HCT116 (cell line): ENCODE data around the gene GLCE. TPM values are rescaled to one million over a fixed set of nuclear protein-coding genes. Genes with fewer than 3 reads are reported as not detected.

Experiments
- ATAC-seq: fragments of 200-7000 bp; cut with Tn5 transposase; 2 replicates; pipeline ENCODE4 v1.9.1; 2020; ENCODE audit warnings: mild to moderate bottlenecking, moderate library complexity
- BruUV-seq: library from RNA; stranded (reverse); fragments of 400-500 nt; replicated peaks from 2 replicates; lab custom pipeline; 2021; lab: Mats Ljungman, UMichigan
- CTCF ChIA-PET: fragments of 300-600 bp; sonication (Branson Sonifier 250); formaldehyde crosslinking; loops from one replicate; lab custom pipeline; 2021; ENCODE audit warnings: antibody characterized with exemption; lab: Charles Lee
- POLR2A ChIA-PET: fragments of 300-600, 350-600 bp; sonication (Branson Sonifier 250); formaldehyde crosslinking; loops from one replicate; lab custom pipeline; 2021; ENCODE audit warnings: antibody characterized with exemption; lab: Charles Lee
- RAD21 ChIA-PET, 2 experiments: fragments of 300-600 bp; sonication (Branson Sonifier 250); formaldehyde crosslinking; loops; one replicate each; lab custom pipeline; 2023; ENCODE audit warnings: low total read pairs in 2 of 2; ENCODE audit not compliant: uncharacterized antibody in 2 of 2, unreplicated experiment in 2 of 2, low non-redundant PET in 1 of 2; lab: Charles Lee
- DNase-seq: peaks from one replicate; pipeline ENCODE4 v3.0.0-alpha.2; 2010; ENCODE audit warnings: low read depth, low spot score
- H2AFZ ChIP-seq: fragments of 200-600 bp; shearing (Covaris generic), sonication (generic); 2 replicates; pipeline ENCODE4 v1.6.1; 2017; ENCODE audit warnings: low read depth, mixed run types, mixed read lengths, antibody characterized with exemption, low read length; ENCODE audit not compliant: poor library complexity, severe bottlenecking
- H3K27ac ChIP-seq: 2 replicates; pipeline ENCODE4 v1.5.1; 2012; ENCODE audit warnings: low read depth, low read length
- H3K27me3 ChIP-seq: fragments of 200-600 bp; sonication (generic); 2 replicates; pipeline ENCODE4 v1.6.1; 2016; ENCODE audit warnings: mixed run types, low read length, mixed read lengths; ENCODE audit not compliant: insufficient read depth
- H3K36me3 ChIP-seq, 2 experiments: fragments of 200-500 bp in 1 of 2; fragments of 200-600 bp in 1 of 2; sonication (Bioruptor generic) in 1 of 2; sonication (generic) in 1 of 2; 2 replicates each; pipeline versions ENCODE4 v1.5.1 to v1.6.1; 2014 to 2016; ENCODE audit warnings: low read length in 2 of 2, inconsistent platforms in 1 of 2, mixed read lengths in 1 of 2, mixed run types in 1 of 2; ENCODE audit not compliant: insufficient read depth in 2 of 2, control insufficient read depth in 1 of 2
- H3K4me1 ChIP-seq, 2 experiments: fragments of 200-600 bp in 1 of 2; sonication (generic) in 1 of 2; 2 replicates each; pipeline versions ENCODE4 v1.5.1 to v1.6.1; 2012 to 2017; ENCODE audit warnings: low read length in 2 of 2, inconsistent platforms in 1 of 2, mild to moderate bottlenecking in 1 of 2, mixed read lengths in 1 of 2, mixed run types in 1 of 2, moderate library complexity in 1 of 2; ENCODE audit not compliant: insufficient read depth in 2 of 2, control insufficient read depth in 1 of 2
- H3K4me2 ChIP-seq: fragments of 200-600 bp; sonication (generic); 2 replicates; pipeline ENCODE4 v1.6.1; 2017; ENCODE audit warnings: mixed run types, low read length, mixed read lengths
- H3K4me3 ChIP-seq, 2 experiments: fragments of 200-600 bp in 1 of 2; sonication (generic) in 1 of 2; replicated peaks in 1 of 2; 2 replicates each; pipeline ENCODE4 v1.5.1; 2011 to 2016; ENCODE audit warnings: low read length in 2 of 2, control low read depth in 1 of 2, low read depth in 1 of 2, mild to moderate bottlenecking in 1 of 2, mixed read lengths in 1 of 2, mixed run types in 1 of 2
- H3K79me2 ChIP-seq: fragments of 200-600 bp; sonication (generic); 2 replicates; pipeline ENCODE4 v1.6.1; 2017; ENCODE audit warnings: mild to moderate bottlenecking, mixed run types, low read length, moderate library complexity, mixed read lengths; ENCODE audit not compliant: insufficient read depth
- H3K9ac ChIP-seq: fragments of 200-600 bp; sonication (generic); 2 replicates; pipeline ENCODE4 v1.6.1; 2016; ENCODE audit warnings: low read length, mixed read lengths
- H3K9me2 ChIP-seq: fragments of 200-600 bp; sonication (generic), shearing (Covaris generic); 2 replicates; pipeline ENCODE4 v1.6.1; 2017; ENCODE audit warnings: mixed run types, mild to moderate bottlenecking, moderate library complexity; ENCODE audit not compliant: insufficient read depth
- H3K9me3 ChIP-seq, 2 experiments: fragments of 200-500 bp in 1 of 2; fragments of 200-600 bp in 1 of 2; sonication (Bioruptor generic) in 1 of 2; sonication (generic) in 1 of 2; 2 replicates each; pipeline ENCODE4 v1.6.1; 2014 to 2017; ENCODE audit warnings: low read length in 2 of 2, mixed read lengths in 2 of 2, inconsistent platforms in 1 of 2, low read depth in 1 of 2, mild to moderate bottlenecking in 1 of 2, mixed run types in 1 of 2, moderate library complexity in 1 of 2; ENCODE audit not compliant: control insufficient read depth in 1 of 2, insufficient read depth in 1 of 2
- H4K20me1 ChIP-seq: fragments of 200-600 bp; sonication (generic), shearing (Covaris generic); 2 replicates; pipeline ENCODE4 v1.6.1; 2017; ENCODE audit warnings: mixed run types, mild to moderate bottlenecking, moderate library complexity; ENCODE audit not compliant: insufficient read depth
- ELF1 ChIP-seq: IDR thresholded peaks from 2 replicates; pipeline ENCODE4 v1.6.1; 2012; ENCODE audit warnings: low read depth, borderline replicate concordance
- EZH2 ChIP-seq: fragments of 200-600 bp; sonication (generic); IDR thresholded peaks from 2 replicates; pipeline ENCODE4 v1.6.1; 2017; ENCODE audit warnings: antibody characterized with exemption, mixed run types
- EZH2phosphoT487 ChIP-seq: fragments of 200-600 bp; IDR thresholded peaks from 2 replicates; pipeline ENCODE4 v1.6.1; 2018; ENCODE audit warnings: antibody characterized with exemption, borderline replicate concordance
- JUND ChIP-seq: IDR thresholded peaks from 2 replicates; pipeline ENCODE4 v1.6.1; 2012
- SRF ChIP-seq: IDR thresholded peaks from 2 replicates; pipeline ENCODE4 v1.6.1; 2012; ENCODE audit warnings: low read depth
- YY1 ChIP-seq: IDR thresholded peaks from 2 replicates; pipeline ENCODE4 v1.6.1; 2011; ENCODE audit warnings: low read length, low read depth, moderate library complexity, mild to moderate bottlenecking; ENCODE audit not compliant: insufficient replicate concordance; ENCODE audit errors: extremely low read depth
- intact Hi-C: fragments of 100-400 bp; cut with micrococcal nuclease; formaldehyde crosslinking; loops from 2 replicates; pipeline ENCODE4 v1.10.0; 2022
- total RNA-seq: library from RNA; stranded (reverse); gene quantifications from one replicate; pipeline ENCODE4 v1.2.1, GENCODE V29; 2021; ENCODE audit not compliant: unreplicated experiment
- TF ChIP-seq, protein P1 (sequence below), 3 experiments: fragments of 200-600 bp in 1 of 3; sonication (generic) in 1 of 3; IDR thresholded peaks in 2 of 3; conservative IDR thresholded peaks in 1 of 3; 2 replicates each; pipeline ENCODE4 v1.5.1; 2012 to 2017; ENCODE audit warnings: low read depth in 2 of 3, low read length in 2 of 3, antibody characterized with exemption in 1 of 3, borderline replicate concordance in 1 of 3, control low read depth in 1 of 3, mild to moderate bottlenecking in 1 of 3, mixed read lengths in 1 of 3, mixed run types in 1 of 3, moderate library complexity in 1 of 3; ENCODE audit not compliant: insufficient read depth in 1 of 3
- TF ChIP-seq, protein P2 (sequence below): IDR thresholded peaks from 2 replicates; pipeline ENCODE4 v1.6.1; 2012
- TF ChIP-seq, protein P3 (sequence below): IDR thresholded peaks from 2 replicates; pipeline ENCODE4 v1.6.1; 2012; ENCODE audit warnings: low read depth
- TF ChIP-seq, protein P4 (sequence below): IDR thresholded peaks from 2 replicates; pipeline ENCODE4 v1.6.1; 2011; ENCODE audit warnings: mild to moderate bottlenecking, low read length, moderate library complexity; ENCODE audit not compliant: insufficient replicate concordance; ENCODE audit errors: extremely low read depth

GLCE gene
- total RNA-seq, 1 experiment from 2014 or later, result 22.2 TPM

DNA sequence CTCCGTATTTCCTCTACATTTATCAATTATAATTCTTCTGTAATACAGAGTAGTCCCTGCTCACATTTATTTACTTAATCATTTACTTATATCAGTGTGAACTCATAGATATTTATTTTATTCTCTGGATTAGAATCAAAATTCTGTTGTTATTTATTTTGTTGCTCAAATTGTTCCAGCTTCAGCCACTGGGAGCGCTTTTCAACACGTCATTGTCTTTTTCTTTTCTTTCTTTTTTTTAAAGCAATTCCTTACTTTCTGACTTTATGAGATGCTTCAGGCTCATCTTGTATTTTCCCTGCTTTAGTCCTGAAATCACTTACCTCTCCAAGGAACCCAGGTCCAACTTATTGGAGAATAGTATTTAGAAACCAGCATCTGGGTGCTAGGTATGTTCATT lies 53.4 kb downstream of the GLCE start:
- Histone ChIP-seq H3K27me3 (no peaks in the 10 kb centered on the region), H2AFZ (no peak overlapping the region), H3K4me3 (no peak overlapping the region), H3K27ac (no peak overlapping the region), H3K9me2 (no peaks in the 10 kb centered on the region), H4K20me1 (no peaks in the 10 kb centered on the region), H3K4me2 (no peak overlapping the region), H3K79me2 (no peaks in the 10 kb centered on the region), H3K4me1 (no peaks in the 10 kb centered on the region), H3K36me3 (no peaks in the 10 kb centered on the region), H3K9ac (no peak overlapping the region), H3K9me3 (peaks cover 0 to 3% of the 10 kb centered on the region in 2 experiments; a peak in 1 of 4 replicates)
- no peak for DNase-seq
- intact Hi-C loops, result no loop called here
- TF ChIP-seq EZH2, result no peak
- TF ChIP-seq, protein P1, sequence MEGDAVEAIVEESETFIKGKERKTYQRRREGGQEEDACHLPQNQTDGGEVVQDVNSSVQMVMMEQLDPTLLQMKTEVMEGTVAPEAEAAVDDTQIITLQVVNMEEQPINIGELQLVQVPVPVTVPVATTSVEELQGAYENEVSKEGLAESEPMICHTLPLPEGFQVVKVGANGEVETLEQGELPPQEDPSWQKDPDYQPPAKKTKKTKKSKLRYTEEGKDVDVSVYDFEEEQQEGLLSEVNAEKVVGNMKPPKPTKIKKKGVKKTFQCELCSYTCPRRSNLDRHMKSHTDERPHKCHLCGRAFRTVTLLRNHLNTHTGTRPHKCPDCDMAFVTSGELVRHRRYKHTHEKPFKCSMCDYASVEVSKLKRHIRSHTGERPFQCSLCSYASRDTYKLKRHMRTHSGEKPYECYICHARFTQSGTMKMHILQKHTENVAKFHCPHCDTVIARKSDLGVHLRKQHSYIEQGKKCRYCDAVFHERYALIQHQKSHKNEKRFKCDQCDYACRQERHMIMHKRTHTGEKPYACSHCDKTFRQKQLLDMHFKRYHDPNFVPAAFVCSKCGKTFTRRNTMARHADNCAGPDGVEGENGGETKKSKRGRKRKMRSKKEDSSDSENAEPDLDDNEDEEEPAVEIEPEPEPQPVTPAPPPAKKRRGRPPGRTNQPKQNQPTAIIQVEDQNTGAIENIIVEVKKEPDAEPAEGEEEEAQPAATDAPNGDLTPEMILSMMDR (IDR thresholded peaks at IDR 0.05 in 2 of 3, conservative IDR thresholded peaks at IDR 0.05 in 1 of 3; ENCODE audit: borderline replicate concordance in 1 of 3, insufficient read depth in 1 of 3, low read depth in 2 of 3, low read length in 2 of 3), result peak in 2 of 3 experiments; percentile 18 to 56; a peak in 3 of 6 replicates
- ATAC-seq, result no peak
- POLR2A ChIA-PET, result no interaction called here
- CTCF ChIA-PET, result interaction anchor here (1.2 to 1.4 kb wide), 2 partner anchors 9 to 15 kb away, joined by 4 read pairs; no protein-coding TSS in a partner anchor
- no TSS peak for BruUV-seq
- RAD21 ChIA-PET, result no interaction called here

DNA sequence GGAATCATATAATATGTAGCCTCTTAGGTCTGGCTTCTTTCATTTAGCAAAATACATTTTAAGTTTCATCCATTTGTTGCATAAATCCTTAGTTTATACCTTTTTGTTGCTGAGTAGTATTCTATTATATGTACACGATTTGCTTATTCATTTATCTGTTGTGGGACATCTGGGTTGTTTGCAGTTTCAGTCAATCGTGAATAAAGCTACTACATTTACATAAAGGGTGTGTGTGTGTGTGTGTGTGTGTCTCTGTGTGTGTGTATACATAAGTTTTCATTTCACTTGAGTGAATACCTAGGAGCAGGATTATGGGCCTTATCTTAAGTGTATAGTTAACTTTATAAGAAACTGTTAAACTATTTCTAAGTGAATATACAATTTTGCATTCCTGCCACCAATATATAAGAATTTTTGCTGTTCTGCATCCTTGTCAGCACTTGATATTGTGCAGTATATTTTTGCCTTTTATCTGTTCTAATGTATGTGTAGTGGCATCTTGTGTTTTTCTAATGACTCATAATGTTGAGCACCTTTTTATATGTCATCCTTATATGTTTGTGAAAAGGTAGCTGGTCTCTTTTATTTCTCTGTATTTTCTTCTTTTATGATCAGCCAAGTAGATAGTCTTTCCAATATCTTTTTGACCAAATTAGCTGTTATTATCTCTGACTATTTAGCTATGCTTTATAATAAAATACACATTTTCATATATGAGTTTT lies 55.0 kb downstream of the GLCE start:
- no peak for DNase-seq
- no peaks in the 10 kb centered on the region for H3K36me3 ChIP-seq
- H3K79me2 ChIP-seq, result no peaks in the 10 kb centered on the region
- peaks cover 3% of the 10 kb centered on the region in 2 experiments; a peak in 2 of 4 replicates for H3K9me3 ChIP-seq
- intact Hi-C loops, result no loop called here
- ATAC-seq, result no peak
- BruUV-seq, result no TSS peak
- POLR2A ChIA-PET, result no interaction called here
- H4K20me1 ChIP-seq, result no peaks in the 10 kb centered on the region
- H3K9ac ChIP-seq, result no peak overlapping the region
- H2AFZ ChIP-seq, result no peak overlapping the region
- H3K27me3 ChIP-seq, result no peaks in the 10 kb centered on the region
- H3K4me3 ChIP-seq, result no peak overlapping the region
- no peak overlapping the region for H3K27ac ChIP-seq
- no peaks in the 10 kb centered on the region for H3K9me2 ChIP-seq
- CTCF ChIA-PET, result interaction anchor here (1.0 to 1.3 kb wide), 2 partner anchors 10 to 11 kb away, joined by 3 read pairs; no protein-coding TSS in a partner anchor
- no peaks in the 10 kb centered on the region for H3K4me1 ChIP-seq
- RAD21 ChIA-PET, result no interaction called here
- H3K4me2 ChIP-seq, result no peak overlapping the region
- TF ChIP-seq YY1, result no peak
- TF ChIP-seq SRF, result no peak
- TF ChIP-seq JUND, result no peak
- TF ChIP-seq, protein P2, sequence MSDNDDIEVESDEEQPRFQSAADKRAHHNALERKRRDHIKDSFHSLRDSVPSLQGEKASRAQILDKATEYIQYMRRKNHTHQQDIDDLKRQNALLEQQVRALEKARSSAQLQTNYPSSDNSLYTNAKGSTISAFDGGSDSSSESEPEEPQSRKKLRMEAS, result no peak
- no peak for TF ChIP-seq ELF1
- no peak for TF ChIP-seq EZH2phosphoT487
- TF ChIP-seq, protein P3, sequence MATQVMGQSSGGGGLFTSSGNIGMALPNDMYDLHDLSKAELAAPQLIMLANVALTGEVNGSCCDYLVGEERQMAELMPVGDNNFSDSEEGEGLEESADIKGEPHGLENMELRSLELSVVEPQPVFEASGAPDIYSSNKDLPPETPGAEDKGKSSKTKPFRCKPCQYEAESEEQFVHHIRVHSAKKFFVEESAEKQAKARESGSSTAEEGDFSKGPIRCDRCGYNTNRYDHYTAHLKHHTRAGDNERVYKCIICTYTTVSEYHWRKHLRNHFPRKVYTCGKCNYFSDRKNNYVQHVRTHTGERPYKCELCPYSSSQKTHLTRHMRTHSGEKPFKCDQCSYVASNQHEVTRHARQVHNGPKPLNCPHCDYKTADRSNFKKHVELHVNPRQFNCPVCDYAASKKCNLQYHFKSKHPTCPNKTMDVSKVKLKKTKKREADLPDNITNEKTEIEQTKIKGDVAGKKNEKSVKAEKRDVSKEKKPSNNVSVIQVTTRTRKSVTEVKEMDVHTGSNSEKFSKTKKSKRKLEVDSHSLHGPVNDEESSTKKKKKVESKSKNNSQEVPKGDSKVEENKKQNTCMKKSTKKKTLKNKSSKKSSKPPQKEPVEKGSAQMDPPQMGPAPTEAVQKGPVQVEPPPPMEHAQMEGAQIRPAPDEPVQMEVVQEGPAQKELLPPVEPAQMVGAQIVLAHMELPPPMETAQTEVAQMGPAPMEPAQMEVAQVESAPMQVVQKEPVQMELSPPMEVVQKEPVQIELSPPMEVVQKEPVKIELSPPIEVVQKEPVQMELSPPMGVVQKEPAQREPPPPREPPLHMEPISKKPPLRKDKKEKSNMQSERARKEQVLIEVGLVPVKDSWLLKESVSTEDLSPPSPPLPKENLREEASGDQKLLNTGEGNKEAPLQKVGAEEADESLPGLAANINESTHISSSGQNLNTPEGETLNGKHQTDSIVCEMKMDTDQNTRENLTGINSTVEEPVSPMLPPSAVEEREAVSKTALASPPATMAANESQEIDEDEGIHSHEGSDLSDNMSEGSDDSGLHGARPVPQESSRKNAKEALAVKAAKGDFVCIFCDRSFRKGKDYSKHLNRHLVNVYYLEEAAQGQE, result no peak
- TF ChIP-seq, protein P4, sequence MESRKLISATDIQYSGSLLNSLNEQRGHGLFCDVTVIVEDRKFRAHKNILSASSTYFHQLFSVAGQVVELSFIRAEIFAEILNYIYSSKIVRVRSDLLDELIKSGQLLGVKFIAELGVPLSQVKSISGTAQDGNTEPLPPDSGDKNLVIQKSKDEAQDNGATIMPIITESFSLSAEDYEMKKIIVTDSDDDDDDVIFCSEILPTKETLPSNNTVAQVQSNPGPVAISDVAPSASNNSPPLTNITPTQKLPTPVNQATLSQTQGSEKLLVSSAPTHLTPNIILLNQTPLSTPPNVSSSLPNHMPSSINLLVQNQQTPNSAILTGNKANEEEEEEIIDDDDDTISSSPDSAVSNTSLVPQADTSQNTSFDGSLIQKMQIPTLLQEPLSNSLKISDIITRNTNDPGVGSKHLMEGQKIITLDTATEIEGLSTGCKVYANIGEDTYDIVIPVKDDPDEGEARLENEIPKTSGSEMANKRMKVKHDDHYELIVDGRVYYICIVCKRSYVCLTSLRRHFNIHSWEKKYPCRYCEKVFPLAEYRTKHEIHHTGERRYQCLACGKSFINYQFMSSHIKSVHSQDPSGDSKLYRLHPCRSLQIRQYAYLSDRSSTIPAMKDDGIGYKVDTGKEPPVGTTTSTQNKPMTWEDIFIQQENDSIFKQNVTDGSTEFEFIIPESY, result no peak
